Activated naive CD4-positive, alpha-beta T cell treated with anti-CD3 and anti-CD28 coated beads, Interleukin-2, amount 50 U/mL, for 16 hours (primary cell): Measurements from ENCODE around the gene PCED1B.
"Not testable (repeated sequence)": the region's sequence is repeated elsewhere in the genome, so short reads cannot be mapped to it uniquely, and the experiment has no call there.

Experiments used
- DNase-seq: peaks from one replicate; pipeline ENCODE4 v3.0.0-alpha.2; 2020

The PCED1B gene

GRCh38 chr12:47182164-47182938 is 102.9 kb downstream of the PCED1B start:
- DNase-seq, result not testable (repeated sequence)

GRCh38 chr12:47184229-47184628 is 104.8 kb downstream of the PCED1B start:
- no peak for DNase-seq

GRCh38 chr12:47184813-47185212 is 105.4 kb downstream of the PCED1B start:
- DNase-seq, result no peak

GRCh38 chr12:47186246-47186645 is 106.8 kb downstream of the PCED1B start:
- no peak for DNase-seq

- DNase-seq, result no peak
Observed at GRCh38 chr12:47188576-47189441, 109.4 kb downstream of the PCED1B start.

GRCh38 chr12:47189728-47190127 is 110.3 kb downstream of the PCED1B start:
- no peak for DNase-seq

GRCh38 chr12:47190271-47190750 is 110.9 kb downstream of the PCED1B start:
- peak; percentile 40 for DNase-seq

- DNase-seq, result no peak
Observed at GRCh38 chr12:47190905-47191304, 111.5 kb downstream of the PCED1B start.

GRCh38 chr12:47192051-47192450 is 112.6 kb downstream of the PCED1B start:
- DNase-seq, result no peak

GRCh38 chr12:47193066-47193465 is 113.6 kb downstream of the PCED1B start:
- DNase-seq, result no peak

- no peak for DNase-seq
Observed at GRCh38 chr12:47194501-47194900, 115.1 kb downstream of the PCED1B start.

GRCh38 chr12:47200446-47200845 is 121.0 kb downstream of the PCED1B start:
- no peak for DNase-seq

- DNase-seq, result not testable (repeated sequence)
Observed at GRCh38 chr12:47201190-47201589, 121.8 kb downstream of the PCED1B start.

GRCh38 chr12:47202176-47202575 is 122.8 kb downstream of the PCED1B start:
- DNase-seq, result no peak

- no peak for DNase-seq
Observed at GRCh38 chr12:47205532-47206449, 126.4 kb downstream of the PCED1B start.

- DNase-seq, result no peak
Observed at GRCh38 chr12:47206450-47207339, 127.3 kb downstream of the PCED1B start.

- DNase-seq, result no peak
Observed at GRCh38 chr12:47207340-47207717, 127.9 kb downstream of the PCED1B start.

GRCh38 chr12:47207829-47208248 is 128.4 kb downstream of the PCED1B start:
- no peak for DNase-seq

GRCh38 chr12:47209014-47209413 is 129.6 kb downstream of the PCED1B start:
- DNase-seq, result no peak

- DNase-seq, result no peak
Observed at GRCh38 chr12:47210776-47211175, 131.4 kb downstream of the PCED1B start.

- DNase-seq, result no peak
Observed at GRCh38 chr12:47212701-47213039, 133.2 kb downstream of the PCED1B start.

- no peak for DNase-seq
Observed at GRCh38 chr12:47213396-47213795, 134.0 kb downstream of the PCED1B start.
